Bronchial epithelial cell (primary cell): ENCODE measurements around the gene FBXL7. TPM values are rescaled to one million over a fixed set of nuclear protein-coding genes. Genes with fewer than 3 reads are reported as not detected.

Experiments used
- DNase-seq: peaks from one replicate; pipeline ENCODE4 v3.0.0-alpha.2; 2010; ENCODE audit warnings: low read depth
- FAIRE-seq: peaks from 2 replicates; lab custom pipeline; 2011; peaks lifted over from hg19 to GRCh38; lab: Jason Lieb, UNC
- H3K27me3 ChIP-seq: 2 replicates; pipeline ENCODE4 v1.5.1; 2011; ENCODE audit warnings: low read length; ENCODE audit not compliant: control insufficient read depth, insufficient read depth
- H3K36me3 ChIP-seq: 2 replicates; pipeline ENCODE4 v1.5.1; 2011; ENCODE audit warnings: low read length; ENCODE audit not compliant: control insufficient read depth, insufficient read depth
- H3K4me3 ChIP-seq: 2 replicates; pipeline ENCODE4 v1.5.1; 2011; ENCODE audit warnings: mild to moderate bottlenecking, low read depth, low read length, control low read depth
- CTCF ChIP-seq: IDR thresholded peaks from 2 replicates; pipeline ENCODE4 v1.5.1; 2011; ENCODE audit warnings: mild to moderate bottlenecking, moderate library complexity, low read length, control low read depth, inconsistent platforms; ENCODE audit not compliant: insufficient read depth, severe bottlenecking
- total RNA-seq: library from RNA; depleted of rRNA; stranded (reverse); fragments of >200 nt; gene quantifications from 2 replicates; pipeline ENCODE4 v1.2.1, GENCODE V29; 2014

The FBXL7 gene
- total RNA-seq, 1 donor from 2014 or later: 0.26 TPM

GRCh38 chr5:15968993-15969392 lies 469.0 kb downstream of the FBXL7 start:
- FAIRE-seq: no peak

GRCh38 chr5:15977851-15978250 lies 477.9 kb downstream of the FBXL7 start:
- FAIRE-seq (no peak), DNase-seq (no peak)
- Histone ChIP-seq H3K4me3 (no peak overlapping the region), H3K27me3 (no peaks in the 10 kb centered on the region), H3K36me3 (no peaks in the 10 kb centered on the region)
- TF ChIP-seq CTCF: no peak

More at GRCh38 chr5:15968993-15969392, 469.0 kb downstream of the FBXL7 start:
- DNase-seq: peak; percentile 39
- Histone ChIP-seq H3K36me3 (no peaks in the 10 kb centered on the region), H3K4me3 (no peak overlapping the region), H3K27me3 (no peaks in the 10 kb centered on the region)
- no peak for TF ChIP-seq CTCF

- no peak for TF ChIP-seq CTCF
- Histone ChIP-seq H3K36me3 (no peaks in the 10 kb centered on the region), H3K27me3 (no peaks in the 10 kb centered on the region), H3K4me3 (no peak overlapping the region)
- DNase-seq (no peak), FAIRE-seq (no peak)
Observed at GRCh38 chr5:15980835-15981234, 480.9 kb downstream of the FBXL7 start.

GRCh38 chr5:15983392-15983791 lies 483.4 kb downstream of the FBXL7 start:
- Histone ChIP-seq H3K36me3 (no peaks in the 10 kb centered on the region), H3K4me3 (no peak overlapping the region), H3K27me3 (no peaks in the 10 kb centered on the region)
- no peak for TF ChIP-seq CTCF
- DNase-seq (no peak), FAIRE-seq (no peak)
